Sigmoid colon (tissue), 7 donors: ENCODE results near the gene LDLRAD3. TPM values are rescaled to one million over a fixed set of nuclear protein-coding genes. Genes with fewer than 3 reads are reported as not detected.

Experiments used
- DNase-seq: peaks from one replicate; pipeline ENCODE4 v3.0.0-alpha.2; 2019
- H3K27ac ChIP-seq, 4 donors: fragments of 200-600 bp; sonication (generic); one replicate each; pipeline ENCODE4 v1.5.1; 2016 to 2019; ENCODE audit warnings: mild to moderate bottlenecking in 1 of 4
- H3K27me3 ChIP-seq, 3 donors: fragments of 200-600 bp; sonication (generic); one replicate each; pipeline ENCODE4 v1.5.1; 2019; ENCODE audit warnings: mild to moderate bottlenecking in 1 of 3
- H3K36me3 ChIP-seq, 4 donors: fragments of 200-600 bp; sonication (generic); one replicate each; pipeline ENCODE4 v1.5.1; 2016 to 2019
- H3K4me1 ChIP-seq, 4 donors: fragments of 200-600 bp; sonication (generic); one replicate each; pipeline ENCODE4 v1.5.1; 2017 to 2019
- H3K4me3 ChIP-seq, 4 donors: fragments of 200-600 bp; sonication (generic); one replicate each; pipeline ENCODE4 v1.5.1; 2017 to 2019; ENCODE audit warnings: mild to moderate bottlenecking in 2 of 4, moderate library complexity in 1 of 4
- H3K9me3 ChIP-seq, 4 donors: fragments of 200-600 bp in 3 of 4; sonication (generic) in 3 of 4; one replicate each; pipeline versions ENCODE4 v1.5.1 to v1.6.1; 2013 to 2019
- CTCF ChIP-seq, 4 experiments: fragments of 450-650 bp in 3 of 4; fragments of 200-600 bp in 1 of 4; IDR thresholded peaks; one replicate each; pipeline ENCODE4 v1.5.1; 2016 to 2019; ENCODE audit warnings: antibody characterized with exemption in 4 of 4, mild to moderate bottlenecking in 3 of 4, moderate library complexity in 2 of 4
- EP300 ChIP-seq, 4 donors: sonication (generic); formaldehyde crosslinking; IDR thresholded peaks; one replicate each; pipeline ENCODE4 v1.6.1; 2017; ENCODE audit warnings: antibody characterized with exemption in 4 of 4
- POLR2A ChIP-seq, 2 donors: fragments of 450-650 bp; IDR thresholded peaks; one replicate each; pipeline ENCODE4 v1.6.1; 2016; ENCODE audit warnings: antibody characterized with exemption in 2 of 2, mild to moderate bottlenecking in 2 of 2, moderate library complexity in 2 of 2
- POLR2AphosphoS5 ChIP-seq, 4 donors: sonication (generic); formaldehyde crosslinking; IDR thresholded peaks; one replicate each; pipeline ENCODE4 v1.6.1; 2017; ENCODE audit warnings: antibody characterized with exemption in 4 of 4
- WGBS, 2 donors: extraction: QIAGEN DNeasy Blood & Tissue Kit; methylation state at CpG; one replicate each; pipeline ENCODE4 v1.1.7; 2013; 5-methylcytosine and 5-hydroxymethylcytosine counted together
- intact Hi-C: fragments of 100-400 bp; cut with DNase I; formaldehyde crosslinking; loops from one replicate; pipeline ENCODE4 v1.15.1; 2023
- polyA plus RNA-seq, 3 donors: library from polyadenylated mRNA; stranded (reverse); fragments of 200-250 nt; gene quantifications; one replicate each; pipeline ENCODE4 v1.2.3, GENCODE V29; 2013
- total RNA-seq, 4 donors: library from RNA; depleted of rRNA; stranded (reverse); fragments of >200 nt; gene quantifications; one replicate each; pipeline ENCODE4 v1.1.0, GENCODE V29; 2016
- donor health status: healthy with polysubstance abuse.
- donor health status: Bipolar disorder and iron deficiency.
- donor health status: healthy.

LDLRAD3 gene
- total and polyA plus RNA-seq, 7 donors = 0.23 to 23.4 (median 10.2) TPM

DNA sequence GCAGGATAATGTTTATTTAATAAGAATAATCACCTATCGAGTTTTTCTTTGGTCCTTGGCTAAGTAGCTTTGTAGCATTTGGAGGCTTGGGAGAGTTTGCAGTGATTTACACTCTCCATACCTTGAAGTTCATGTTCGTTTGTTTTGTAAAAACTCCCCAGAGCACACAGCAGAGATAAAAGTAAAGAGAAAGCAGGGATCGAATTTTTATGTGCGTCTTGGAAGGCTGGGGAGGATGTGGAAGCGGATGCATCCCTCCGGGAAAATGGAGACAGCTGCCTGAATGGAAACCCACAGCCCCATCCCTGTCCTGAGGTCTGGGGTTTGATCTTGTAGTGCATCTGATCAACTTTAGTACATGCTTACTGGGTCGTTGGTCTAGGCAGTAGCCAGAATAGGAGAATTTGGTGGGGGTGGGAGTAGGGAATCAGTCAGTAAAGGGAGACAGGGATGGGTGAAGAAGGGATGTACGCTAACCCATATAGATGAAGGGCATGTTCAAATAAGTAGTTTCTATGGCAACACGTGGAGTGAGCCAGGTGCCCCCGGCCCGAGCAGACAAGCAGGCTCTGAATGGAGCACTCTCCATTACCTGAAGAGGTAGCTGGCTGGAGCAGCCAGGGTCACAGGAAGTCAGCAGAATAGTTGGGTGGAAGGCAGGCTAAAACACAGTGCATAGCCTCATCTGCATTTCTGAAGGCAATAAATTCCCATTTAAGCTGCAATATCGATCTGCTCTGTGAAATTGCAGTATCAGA lies 197.5 kb downstream of the LDLRAD3 start:
- H3K4me3 ChIP-seq = no peak overlapping the region
- no peaks in the 10 kb centered on the region for H3K27me3 ChIP-seq
- H3K27ac ChIP-seq = no peak overlapping the region
- intact Hi-C loops = no loop called here
- no peak for DNase-seq
- no peaks in the 10 kb centered on the region for H3K9me3 ChIP-seq
- no peaks in the 10 kb centered on the region for H3K36me3 ChIP-seq
- WGBS, 2 donors = 73 to 77% methylated on average over 12 of the region's 12 CpGs
- TF ChIP-seq CTCF (IDR thresholded peaks at IDR 0.05) (no peak), POLR2A (IDR thresholded peaks at IDR 0.05) (no peak), EP300 (IDR thresholded peaks at IDR 0.05) (no peak), POLR2AphosphoS5 (IDR thresholded peaks at IDR 0.05) (no peak)
- H3K4me1 ChIP-seq = peaks cover 0 to under 1% (median 0%) of the 10 kb centered on the region in 4 donors

- Histone ChIP-seq H3K27me3 (no peaks in the 10 kb centered on the region), H3K36me3 (no peaks in the 10 kb centered on the region), H3K4me1 (peaks cover 0 to 5% (median 0%) of the 10 kb centered on the region in 4 donors), H3K27ac (no peak overlapping the region), H3K9me3 (no peaks in the 10 kb centered on the region), H3K4me3 (no peak overlapping the region)
- DNase-seq = no peak
- WGBS, 2 donors = 93 to 95% methylated on average over 2 of the region's 2 CpGs
- no peak for TF ChIP-seq EP300 (IDR thresholded peaks at IDR 0.05)
- TF ChIP-seq POLR2A (IDR thresholded peaks at IDR 0.05) = no peak
- no peak for TF ChIP-seq CTCF (IDR thresholded peaks at IDR 0.05)
- TF ChIP-seq POLR2AphosphoS5 (IDR thresholded peaks at IDR 0.05) = no peak
- intact Hi-C loops = no loop called here
Observed at GRCh38 chr11:36141956-36142355, 198.1 kb downstream of the LDLRAD3 start.

DNA sequence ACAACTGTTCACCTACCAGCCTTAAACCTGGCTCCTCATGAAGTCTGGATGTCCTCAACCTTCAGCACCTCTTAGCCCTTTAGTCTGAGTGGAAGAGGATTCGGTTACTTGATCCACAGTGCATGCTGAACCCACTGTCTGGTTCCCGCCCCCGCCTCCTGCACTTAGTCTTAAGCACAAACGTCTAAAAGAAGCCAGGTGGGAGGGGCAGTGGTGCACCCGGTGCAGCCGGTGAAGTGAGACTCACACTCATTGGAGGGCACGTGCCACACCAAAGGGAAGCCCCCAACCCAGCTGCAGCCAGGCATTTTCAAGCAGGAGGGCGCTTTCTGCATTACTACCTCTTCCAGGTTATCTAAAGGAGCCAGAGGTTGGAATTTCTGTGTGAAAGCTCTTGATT lies 198.6 kb downstream of the LDLRAD3 start:
- H3K9me3 ChIP-seq = no peaks in the 10 kb centered on the region
- TF ChIP-seq EP300 (IDR thresholded peaks at IDR 0.05) (no peak), POLR2AphosphoS5 (IDR thresholded peaks at IDR 0.05) (no peak), CTCF (IDR thresholded peaks at IDR 0.05) (no peak), POLR2A (IDR thresholded peaks at IDR 0.05) (no peak)
- WGBS, 2 donors = 70 to 74% methylated on average over 8 of the region's 8 CpGs
- no peak overlapping the region for H3K4me3 ChIP-seq
- peaks cover 0 to 5% (median 0%) of the 10 kb centered on the region in 4 donors for H3K4me1 ChIP-seq
- no peaks in the 10 kb centered on the region for H3K36me3 ChIP-seq
- intact Hi-C loops = no loop called here
- H3K27ac ChIP-seq = no peak overlapping the region
- DNase-seq = no peak
- H3K27me3 ChIP-seq = no peaks in the 10 kb centered on the region

DNA sequence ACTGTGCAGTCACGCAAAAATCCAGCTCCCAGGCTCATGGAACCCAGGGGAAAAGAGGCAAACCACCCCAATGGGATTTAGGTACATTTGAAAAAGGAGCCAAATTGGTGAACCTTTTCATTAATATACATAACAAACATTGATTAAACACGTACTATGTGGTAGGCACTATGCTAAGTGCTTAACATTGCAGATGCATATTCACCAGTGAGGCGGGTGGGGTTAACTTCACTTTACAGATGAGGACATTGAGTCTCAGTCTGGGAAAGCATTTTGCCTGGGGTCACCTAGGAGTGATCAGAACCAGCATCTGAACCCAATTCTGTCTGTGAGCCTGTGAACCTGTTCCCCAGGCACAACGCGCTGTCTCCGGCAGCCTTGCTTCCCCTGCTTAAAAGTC lies 199.0 kb downstream of the LDLRAD3 start:
- Histone ChIP-seq H3K9me3 (no peaks in the 10 kb centered on the region), H3K27me3 (no peaks in the 10 kb centered on the region), H3K4me1 (peaks cover 0 to 5% (median 0%) of the 10 kb centered on the region in 4 donors), H3K27ac (no peak overlapping the region), H3K36me3 (no peaks in the 10 kb centered on the region), H3K4me3 (no peak overlapping the region)
- TF ChIP-seq EP300 (IDR thresholded peaks at IDR 0.05) (no peak), CTCF (IDR thresholded peaks at IDR 0.05) (no peak), POLR2AphosphoS5 (IDR thresholded peaks at IDR 0.05) (no peak), POLR2A (IDR thresholded peaks at IDR 0.05) (no peak)
- DNase-seq = no peak
- intact Hi-C loops = no loop called here
- 96% methylated on average over 6 of the region's 6 CpGs for WGBS, 2 donors
